GM18498 (cell line): ENCODE measurements around the gene C14orf93.
"Not testable (repeated sequence)": the region's sequence is repeated elsewhere in the genome, so short reads cannot be mapped to it uniquely, and the experiment has no call there.

ENCODE experiments used
- ATAC-seq: cut with Tn5 transposase; IDR thresholded peaks from one replicate; pipeline ENCODE4 v1.9.1; 2021; ENCODE audit warnings: mild to moderate bottlenecking, moderate library complexity; ENCODE audit not compliant: unreplicated experiment

The C14orf93 gene

DNA sequence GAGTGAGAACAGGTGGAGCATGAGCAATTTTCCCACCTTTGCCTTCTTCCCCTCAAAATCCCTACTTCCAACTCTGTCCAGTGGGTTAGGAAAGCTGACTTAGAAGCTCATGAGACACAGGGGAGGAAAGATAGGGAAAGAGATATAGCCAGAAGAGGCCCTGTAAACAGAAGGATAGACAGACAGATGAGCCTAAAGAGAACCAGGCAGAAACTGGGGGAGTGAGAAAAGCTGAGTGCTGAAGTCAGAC, 32.6 kb downstream of the C14orf93 start:
- no peak for ATAC-seq

DNA sequence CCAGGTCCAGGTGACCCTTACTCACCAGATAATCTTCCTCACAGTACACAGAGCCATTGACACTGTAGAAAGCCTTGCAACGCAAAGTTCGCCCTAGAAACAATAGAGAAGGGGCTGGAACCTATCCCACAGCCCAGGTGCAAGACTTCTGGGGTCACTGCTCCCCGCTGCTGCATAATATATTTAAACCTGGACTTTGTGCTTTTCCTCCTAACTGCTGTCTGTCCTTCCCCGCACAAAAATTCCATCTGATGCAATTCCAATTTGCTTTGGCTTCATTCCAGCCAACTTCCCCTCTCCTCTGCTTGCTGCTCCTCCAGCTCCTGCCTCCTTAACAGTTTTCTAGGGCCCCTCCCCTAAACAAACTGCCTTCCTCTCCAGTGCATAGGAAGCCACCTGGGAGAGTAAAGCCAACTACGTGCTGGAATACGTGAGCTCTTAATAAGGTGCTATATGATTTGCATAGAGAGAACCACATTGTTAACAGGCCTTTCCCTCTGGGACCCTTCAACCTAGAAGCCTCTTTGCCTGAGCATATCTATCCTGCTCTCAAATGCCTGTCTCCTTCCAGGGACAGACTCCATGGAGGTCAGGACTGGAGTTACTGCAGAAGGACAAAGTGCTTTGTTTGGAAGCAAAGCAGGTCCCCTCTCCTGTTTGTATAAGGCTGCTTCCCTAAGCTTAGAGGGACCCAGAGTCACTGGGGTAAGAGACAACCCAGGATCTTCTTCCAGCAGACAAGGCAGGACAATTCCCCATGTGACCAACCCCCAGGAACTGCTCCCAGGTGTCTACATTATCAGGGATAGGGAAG, 33.1 kb downstream of the C14orf93 start:
- no peak for ATAC-seq

DNA sequence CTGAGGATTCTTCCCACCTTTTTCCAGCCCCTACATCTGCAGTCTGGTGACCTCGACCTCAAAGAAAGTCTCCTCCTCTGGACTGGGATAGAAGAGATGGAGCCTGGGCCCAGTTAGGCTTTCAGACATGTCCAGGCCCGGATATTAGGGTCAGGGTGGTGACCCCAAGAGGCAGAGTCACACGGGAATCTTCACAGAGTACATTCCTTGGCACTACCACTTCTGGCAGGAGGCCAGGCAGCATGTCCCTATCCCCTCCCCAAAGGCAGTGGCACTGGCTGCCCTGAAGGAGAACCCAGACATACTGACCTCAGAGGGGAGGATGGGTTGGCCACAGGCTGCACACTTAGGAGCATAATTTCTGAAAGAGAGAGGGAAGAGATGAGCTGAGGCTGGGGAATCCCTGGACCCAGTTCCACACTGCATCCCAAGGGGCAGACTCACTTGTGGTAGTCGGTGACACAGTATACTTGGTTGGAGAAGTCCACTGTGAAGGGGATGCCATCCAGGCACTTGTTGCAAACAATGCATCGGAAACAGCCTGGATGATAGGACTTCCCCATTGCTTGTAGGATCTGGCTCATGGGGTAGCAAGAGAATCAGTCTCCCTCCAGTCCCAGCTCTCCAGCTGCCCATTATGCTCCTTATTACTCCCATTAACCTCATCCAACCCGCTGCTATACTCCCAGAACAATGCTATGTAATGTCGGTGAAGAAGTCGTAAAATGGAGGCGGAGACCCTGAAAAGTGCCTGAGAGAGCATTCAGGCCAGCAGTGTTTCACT, 35.2 kb downstream of the C14orf93 start:
- no peak for ATAC-seq

DNA sequence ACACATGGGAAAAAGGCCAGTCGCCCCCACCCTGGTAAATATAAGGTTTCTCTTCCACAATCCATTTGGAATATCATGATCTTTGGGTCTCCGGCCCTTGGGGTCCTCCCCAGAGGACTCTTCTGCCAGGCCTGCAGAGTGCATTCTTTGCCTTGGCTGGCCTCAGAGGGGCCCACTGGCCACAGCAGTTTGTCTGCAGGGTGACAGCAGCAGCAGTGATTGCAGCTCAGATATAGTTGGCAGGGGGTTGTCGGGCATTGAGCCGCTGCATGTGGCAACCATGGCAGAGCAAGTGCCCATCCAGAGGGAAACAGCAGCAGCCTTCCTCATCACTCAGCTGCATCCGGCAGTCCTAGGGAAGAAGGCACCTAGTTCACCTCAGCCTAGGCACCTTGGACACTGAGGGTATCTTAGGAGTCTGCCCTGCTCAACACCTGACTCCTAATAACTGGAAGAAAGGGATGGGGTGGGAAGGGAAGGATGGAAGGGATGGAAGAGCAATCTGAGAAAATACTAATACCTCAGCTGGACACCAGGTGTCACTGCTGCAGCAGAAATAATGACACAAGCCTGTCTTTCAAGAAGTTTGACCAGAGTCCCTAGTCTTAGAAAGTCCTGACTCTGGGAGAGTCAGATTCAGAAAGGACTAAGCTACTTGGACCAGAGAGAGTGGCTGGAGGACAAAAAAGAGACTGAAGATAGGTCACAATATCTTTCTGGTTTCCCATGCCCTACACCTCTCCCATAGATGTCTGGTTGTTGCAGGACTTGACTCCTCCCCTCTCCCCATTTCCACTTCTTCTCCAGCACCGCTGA, 36.5 kb downstream of the C14orf93 start:
- ATAC-seq = no peak

DNA sequence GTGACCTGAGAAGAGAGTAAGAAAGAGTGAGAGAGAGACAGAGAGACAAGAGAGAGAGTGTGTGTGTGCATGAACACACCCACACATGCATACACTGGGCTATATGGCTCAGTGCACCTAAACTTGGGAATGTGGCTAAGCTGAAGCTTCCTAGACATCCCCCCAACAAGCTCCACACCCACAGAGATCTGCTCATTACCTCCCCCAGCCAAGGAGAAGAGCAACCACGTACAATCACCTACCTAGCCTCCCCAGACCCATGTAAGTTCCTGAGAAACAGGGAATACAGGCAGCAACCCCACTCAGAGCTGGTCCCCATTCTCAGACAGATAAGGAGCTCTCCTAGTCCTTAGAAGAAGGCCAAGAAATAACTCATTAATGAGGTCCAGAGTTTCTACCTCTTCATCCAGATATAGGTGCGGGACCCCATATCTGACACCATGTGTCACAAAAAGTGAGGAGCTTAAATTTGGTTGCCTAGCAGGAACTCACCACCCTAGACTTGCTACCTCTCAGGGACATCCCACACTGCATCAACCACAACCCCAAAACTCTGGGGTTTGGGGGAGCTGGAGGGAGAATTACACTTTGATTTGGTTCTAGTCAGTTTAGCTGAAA, 37.5 kb downstream of the C14orf93 start:
- ATAC-seq = no peak

DNA sequence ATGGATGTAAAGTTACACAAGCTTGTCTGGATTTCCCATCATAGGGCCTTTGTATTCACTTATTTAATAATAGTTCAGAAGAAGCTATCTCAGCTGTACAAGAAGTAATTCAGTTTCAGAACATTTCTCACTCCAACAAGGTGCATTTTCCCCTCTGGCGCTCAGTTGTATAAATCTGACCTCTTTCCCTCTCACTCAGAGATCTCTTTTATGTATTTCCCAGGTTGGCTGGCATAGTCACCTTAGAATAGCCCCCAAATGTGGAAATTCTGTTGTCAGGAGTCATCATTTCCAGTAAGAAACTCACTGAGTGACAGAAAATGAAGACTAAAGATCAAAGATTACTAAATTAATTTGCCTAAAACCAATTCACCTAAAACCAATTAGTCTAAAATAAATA, 38.8 kb downstream of the C14orf93 start:
- ATAC-seq = no peak

DNA sequence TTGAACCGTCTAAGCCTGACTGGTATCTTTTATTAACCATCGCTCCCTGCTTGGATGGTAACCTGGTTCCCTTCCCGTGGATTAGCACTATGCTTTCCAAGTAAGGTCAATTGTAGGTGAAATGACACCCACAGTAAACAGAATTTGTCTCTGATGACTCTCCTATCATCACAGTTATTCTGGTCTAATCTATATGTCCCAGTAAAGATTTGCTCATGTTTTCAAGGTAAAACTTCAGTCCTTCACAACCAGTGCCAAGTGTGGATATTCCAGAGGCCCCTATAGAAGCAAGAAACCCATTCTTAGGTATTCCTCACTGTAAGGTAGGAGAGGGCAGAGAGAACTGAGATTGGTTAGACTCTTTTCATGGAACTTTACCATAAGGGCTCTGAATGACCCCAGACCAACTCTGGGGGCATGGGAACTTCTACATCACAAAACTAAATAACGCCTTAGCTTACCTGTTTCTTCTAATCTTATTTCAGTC, 43.1 kb downstream of the C14orf93 start:
- ATAC-seq = no peak

DNA sequence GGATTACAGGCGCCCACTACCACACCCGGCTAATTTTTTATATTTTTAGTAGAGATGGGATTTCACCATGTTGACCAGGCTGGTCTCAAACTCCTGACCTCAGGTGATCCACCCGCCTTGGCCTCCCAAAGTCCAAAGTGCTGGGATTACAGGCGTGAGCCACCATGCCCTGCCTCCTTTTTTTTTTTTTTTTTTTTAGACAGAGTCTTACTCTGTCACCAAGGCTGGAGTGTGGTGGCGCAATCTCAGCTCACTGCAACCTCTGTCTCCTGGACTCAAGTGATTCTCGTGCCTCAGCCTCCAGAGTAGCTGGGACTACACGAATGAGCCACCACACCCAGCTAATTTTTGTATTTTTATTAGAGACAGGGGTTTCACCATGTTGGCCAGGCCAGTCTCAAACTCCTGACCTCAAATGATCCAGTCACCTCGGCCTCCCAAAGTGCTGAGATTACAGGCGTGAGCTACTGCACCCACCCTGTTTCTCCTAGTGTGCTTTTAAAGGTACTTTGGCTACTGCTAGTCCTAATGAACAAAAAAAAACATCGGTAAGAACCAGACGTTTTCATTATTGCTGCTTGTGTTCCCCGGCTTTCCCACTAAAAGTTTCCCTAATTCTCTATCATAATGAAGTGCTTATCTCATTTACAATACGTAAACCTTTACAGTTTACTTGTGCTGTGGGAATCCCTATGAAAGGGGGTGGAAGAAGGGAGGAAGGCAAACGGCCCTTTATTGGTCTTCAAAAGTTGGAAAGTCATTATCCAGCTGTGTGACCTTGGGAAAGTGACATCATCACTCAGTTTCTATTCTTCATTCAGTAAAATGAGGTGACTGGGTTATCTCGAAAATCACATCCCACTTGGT, 43.8 kb downstream of the C14orf93 start:
- not testable (repeated sequence) for ATAC-seq

DNA sequence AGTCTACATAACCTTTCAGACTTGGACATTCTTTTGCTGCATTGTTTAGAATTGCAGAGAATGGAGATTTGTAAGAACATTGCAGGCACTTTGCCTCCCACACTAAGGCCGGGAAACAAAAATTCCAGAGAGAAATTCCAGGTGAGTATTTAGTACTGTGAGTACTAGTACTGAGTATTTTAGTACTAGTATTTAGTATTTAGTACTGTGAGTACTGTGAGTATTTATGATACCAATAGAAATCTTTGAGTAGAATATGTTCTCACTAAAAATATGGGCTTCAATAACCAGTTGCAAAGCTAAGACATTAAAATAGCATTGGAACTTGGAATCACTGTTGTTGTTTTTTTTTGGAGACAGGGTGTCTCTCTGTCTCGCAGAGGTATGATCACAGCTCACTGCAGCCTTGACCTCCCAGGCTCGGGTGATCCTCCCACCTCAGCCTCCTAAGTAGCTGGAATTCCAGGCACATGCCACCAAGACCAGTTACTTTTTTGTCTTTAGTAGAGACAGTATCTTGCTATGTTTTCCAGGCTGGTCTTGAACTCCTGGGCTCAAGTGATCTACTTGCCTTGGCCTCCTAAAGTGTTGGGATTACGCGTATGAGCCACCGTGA, 47.8 kb downstream of the C14orf93 start:
- no peak for ATAC-seq

DNA sequence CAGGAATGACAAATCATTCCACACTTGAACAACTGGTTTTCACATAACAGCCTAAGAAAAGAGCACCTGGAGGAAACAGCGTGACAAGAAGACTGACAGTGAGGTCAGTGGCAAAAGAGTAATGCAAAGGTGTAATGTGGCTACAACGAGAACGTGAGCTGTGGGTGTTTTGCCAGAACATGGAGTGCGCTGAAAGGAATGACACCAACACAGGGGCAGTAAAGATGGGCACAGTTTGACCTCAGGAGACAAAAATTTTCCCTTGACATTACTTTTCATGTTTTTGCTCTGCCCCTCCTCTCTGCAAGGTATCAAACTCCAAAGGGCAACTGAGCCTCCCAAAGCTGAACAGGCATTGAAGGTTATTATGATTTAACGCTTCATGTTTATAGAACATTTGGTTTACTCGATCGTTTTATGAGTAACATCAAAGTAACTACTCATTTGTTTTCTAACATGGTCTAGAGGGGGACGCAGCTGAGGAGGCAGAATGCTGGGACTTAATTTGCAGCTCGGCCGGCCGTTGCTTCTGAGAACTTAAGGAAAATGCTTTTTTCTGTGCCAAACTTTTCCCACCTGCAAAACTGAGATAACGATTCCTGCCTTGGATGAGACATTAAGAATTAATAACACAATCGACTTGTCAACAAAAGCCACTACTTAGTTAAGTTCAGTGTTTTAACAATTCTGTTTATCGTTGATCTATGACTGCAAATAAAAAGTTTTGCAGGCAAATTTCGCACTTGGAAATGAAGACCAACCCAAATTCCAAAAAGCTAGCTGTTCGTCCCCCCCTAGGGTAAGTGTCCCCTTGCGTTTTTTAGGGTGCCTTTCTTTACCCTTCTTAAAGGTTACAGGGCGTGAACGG, 54.0 kb downstream of the C14orf93 start:
- no peak for ATAC-seq

DNA sequence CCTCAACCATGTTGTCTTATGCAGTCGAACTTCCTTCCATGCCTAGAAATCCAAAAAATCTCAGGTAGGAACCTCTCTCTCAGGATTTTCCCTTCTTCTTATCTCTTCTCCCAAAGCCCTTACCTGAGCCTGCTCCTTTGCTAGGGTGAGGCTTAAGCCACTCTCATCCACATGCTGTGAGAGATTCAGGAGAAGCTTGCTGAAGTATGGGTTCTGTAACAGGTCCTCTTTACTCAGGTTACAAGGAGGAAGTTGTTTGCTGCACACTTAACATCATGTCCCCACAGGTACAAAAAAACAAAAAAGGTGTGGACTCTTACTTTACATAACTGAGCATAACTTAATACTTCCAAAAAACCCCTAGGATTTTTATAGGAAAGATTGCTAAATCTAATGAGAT, 57.5 kb downstream of the C14orf93 start:
- ATAC-seq = no peak

DNA sequence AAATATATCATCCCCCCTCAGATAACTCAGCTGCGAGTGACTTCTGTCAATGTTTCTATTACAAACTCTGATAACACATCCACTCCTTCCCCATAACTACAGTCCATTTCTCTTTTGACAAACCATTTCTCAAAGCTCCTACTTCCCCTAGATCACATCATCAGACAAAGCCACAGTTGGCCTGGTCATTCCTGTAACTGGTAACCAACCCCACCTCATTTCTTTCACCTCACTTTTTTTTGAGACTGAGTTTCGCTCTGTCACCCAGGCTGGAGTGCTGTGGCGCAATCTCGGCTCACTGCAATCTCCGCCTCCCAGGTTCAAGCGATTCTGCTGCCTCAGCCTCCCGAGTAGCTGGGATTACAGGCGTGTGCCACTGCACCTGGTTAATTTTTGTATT, 58.1 kb downstream of the C14orf93 start:
- ATAC-seq = not testable (repeated sequence)

DNA sequence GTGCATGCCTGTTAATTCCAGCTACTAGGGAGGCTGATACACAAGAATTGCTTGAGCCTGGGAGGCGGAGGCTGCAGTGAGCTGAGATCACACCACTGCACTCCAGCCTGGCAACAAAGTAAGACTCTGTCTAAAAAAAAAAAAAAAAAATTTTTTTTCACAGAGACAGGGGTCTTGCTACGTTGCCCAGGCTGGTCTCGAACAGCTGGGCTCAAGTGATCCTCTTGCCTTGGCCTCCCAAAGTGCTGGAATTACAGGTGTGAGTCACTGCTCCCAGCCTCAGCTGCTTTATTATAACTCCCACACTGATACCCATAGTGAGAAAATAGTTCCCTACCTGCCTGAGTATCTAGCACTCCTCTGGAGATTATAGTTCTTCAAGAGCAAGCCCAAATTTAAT, 64.3 kb downstream of the C14orf93 start:
- no peak for ATAC-seq

DNA sequence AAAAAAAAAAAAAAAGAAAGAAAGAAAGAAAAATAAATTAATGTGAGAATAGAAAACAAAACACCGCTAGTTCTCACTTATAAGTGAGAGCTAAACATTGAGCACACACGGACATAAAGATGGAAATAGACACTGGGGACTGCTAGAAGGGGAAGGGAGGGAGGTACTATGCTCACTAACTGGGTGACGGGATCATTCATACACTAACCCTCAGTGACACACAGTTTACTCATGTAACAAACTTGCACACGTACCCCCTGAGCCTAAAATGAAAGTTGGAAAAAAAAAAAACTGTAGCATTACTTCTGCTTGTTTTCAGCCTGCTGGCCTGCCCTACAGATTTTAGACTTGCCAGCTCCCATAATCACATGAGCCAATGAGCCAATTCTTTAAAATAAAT, 70.3 kb downstream of the C14orf93 start:
- no peak for ATAC-seq
